ENCODE results near the gene EPHA3. TPM values are rescaled to one million over a fixed set of nuclear protein-coding genes. Genes with fewer than 3 reads are reported as not detected.

Gene EPHA3
- total RNA-seq, 4 donors from 2014 or later: 5.6 to 63.0 (median 16.6) TPM

- H3K36me3 ChIP-seq: no peaks in the 10 kb centered on the region
- H3K27ac ChIP-seq: no peak overlapping the region
- intact Hi-C loops (cut with DNase I; ENCODE audit: low total_unique reads): no loop called here
- H3K27me3 ChIP-seq: no peaks in the 10 kb centered on the region
- DNase-seq: no peak
- no peaks in the 10 kb centered on the region for H3K4me1 ChIP-seq
- TF ChIP-seq, protein P1, sequence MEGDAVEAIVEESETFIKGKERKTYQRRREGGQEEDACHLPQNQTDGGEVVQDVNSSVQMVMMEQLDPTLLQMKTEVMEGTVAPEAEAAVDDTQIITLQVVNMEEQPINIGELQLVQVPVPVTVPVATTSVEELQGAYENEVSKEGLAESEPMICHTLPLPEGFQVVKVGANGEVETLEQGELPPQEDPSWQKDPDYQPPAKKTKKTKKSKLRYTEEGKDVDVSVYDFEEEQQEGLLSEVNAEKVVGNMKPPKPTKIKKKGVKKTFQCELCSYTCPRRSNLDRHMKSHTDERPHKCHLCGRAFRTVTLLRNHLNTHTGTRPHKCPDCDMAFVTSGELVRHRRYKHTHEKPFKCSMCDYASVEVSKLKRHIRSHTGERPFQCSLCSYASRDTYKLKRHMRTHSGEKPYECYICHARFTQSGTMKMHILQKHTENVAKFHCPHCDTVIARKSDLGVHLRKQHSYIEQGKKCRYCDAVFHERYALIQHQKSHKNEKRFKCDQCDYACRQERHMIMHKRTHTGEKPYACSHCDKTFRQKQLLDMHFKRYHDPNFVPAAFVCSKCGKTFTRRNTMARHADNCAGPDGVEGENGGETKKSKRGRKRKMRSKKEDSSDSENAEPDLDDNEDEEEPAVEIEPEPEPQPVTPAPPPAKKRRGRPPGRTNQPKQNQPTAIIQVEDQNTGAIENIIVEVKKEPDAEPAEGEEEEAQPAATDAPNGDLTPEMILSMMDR (IDR thresholded peaks at IDR 0.05): no peak
- no peak for TF ChIP-seq POLR2A (IDR thresholded peaks at IDR 0.05)
- H3K9me3 ChIP-seq: no peaks in the 10 kb centered on the region
- H3K4me3 ChIP-seq: no peak overlapping the region
These were observed 114.5 kb downstream of the EPHA3 start for GRCh38 chr3:89221924-89222323.

- intact Hi-C loops (cut with DNase I; ENCODE audit: low total_unique reads): no loop called here
- H3K36me3 ChIP-seq: no peaks in the 10 kb centered on the region
- H3K9me3 ChIP-seq: no peaks in the 10 kb centered on the region
- DNase-seq: no peak
- TF ChIP-seq, protein P1 (IDR thresholded peaks at IDR 0.05): no peak
- TF ChIP-seq POLR2A (IDR thresholded peaks at IDR 0.05): no peak
- no peaks in the 10 kb centered on the region for H3K27me3 ChIP-seq
- H3K4me1 ChIP-seq: no peaks in the 10 kb centered on the region
- H3K4me3 ChIP-seq: no peak overlapping the region
- no peak overlapping the region for H3K27ac ChIP-seq
These were observed 115.8 kb downstream of the EPHA3 start for GRCh38 chr3:89223188-89223587.

GRCh38 chr3:89227218-89227617 is 119.8 kb downstream of the EPHA3 start:
- Histone ChIP-seq H3K4me1 (no peaks in the 10 kb centered on the region), H3K27ac (no peak overlapping the region), H3K4me3 (no peak overlapping the region), H3K36me3 (no peaks in the 10 kb centered on the region), H3K27me3 (no peaks in the 10 kb centered on the region), H3K9me3 (no peaks in the 10 kb centered on the region)
- no peak for DNase-seq
- intact Hi-C loops (cut with DNase I; ENCODE audit: low total_unique reads): no loop called here
- TF ChIP-seq, protein P1 (IDR thresholded peaks at IDR 0.05): no peak
- TF ChIP-seq POLR2A (IDR thresholded peaks at IDR 0.05): no peak

DNA sequence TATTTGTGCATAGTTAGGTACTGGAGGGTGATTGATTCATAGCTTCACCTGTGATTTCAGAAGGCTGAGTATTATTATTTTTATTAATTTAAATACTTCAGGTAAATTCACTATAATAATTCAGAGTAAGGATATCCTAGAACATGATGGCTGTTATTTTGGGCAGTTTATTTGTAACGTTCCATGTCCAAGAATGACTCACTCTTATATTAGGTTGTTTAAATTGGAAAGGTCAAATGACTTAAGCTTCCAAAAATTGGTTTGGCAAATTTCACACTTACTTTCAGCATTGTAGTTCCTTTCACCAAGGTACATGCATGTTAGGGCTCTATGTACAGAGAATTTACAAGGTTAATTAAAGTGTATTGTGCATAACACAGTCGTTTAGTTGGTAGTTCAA is 120.2 kb downstream of the EPHA3 start:
- Histone ChIP-seq H3K36me3 (no peaks in the 10 kb centered on the region), H3K9me3 (no peaks in the 10 kb centered on the region), H3K27ac (no peak overlapping the region), H3K27me3 (no peaks in the 10 kb centered on the region), H3K4me3 (no peak overlapping the region), H3K4me1 (no peaks in the 10 kb centered on the region)
- TF ChIP-seq, protein P1 (IDR thresholded peaks at IDR 0.05): no peak
- no peak for TF ChIP-seq POLR2A (IDR thresholded peaks at IDR 0.05)
- DNase-seq: no peak
- intact Hi-C loops (cut with DNase I; ENCODE audit: low total_unique reads): no loop called here

- intact Hi-C loops (cut with DNase I; ENCODE audit: low total_unique reads): no loop called here
- Histone ChIP-seq H3K27me3 (no peaks in the 10 kb centered on the region), H3K36me3 (no peaks in the 10 kb centered on the region), H3K27ac (no peak overlapping the region), H3K4me1 (no peaks in the 10 kb centered on the region), H3K9me3 (no peaks in the 10 kb centered on the region), H3K4me3 (no peak overlapping the region)
- TF ChIP-seq POLR2A (IDR thresholded peaks at IDR 0.05): no peak
- TF ChIP-seq, protein P1 (IDR thresholded peaks at IDR 0.05): no peak
- DNase-seq: no peak
These were observed 124.7 kb downstream of the EPHA3 start for GRCh38 chr3:89232155-89232554.
